ENCODE results near the gene FOXP1.

FOXP1 gene

DNA sequence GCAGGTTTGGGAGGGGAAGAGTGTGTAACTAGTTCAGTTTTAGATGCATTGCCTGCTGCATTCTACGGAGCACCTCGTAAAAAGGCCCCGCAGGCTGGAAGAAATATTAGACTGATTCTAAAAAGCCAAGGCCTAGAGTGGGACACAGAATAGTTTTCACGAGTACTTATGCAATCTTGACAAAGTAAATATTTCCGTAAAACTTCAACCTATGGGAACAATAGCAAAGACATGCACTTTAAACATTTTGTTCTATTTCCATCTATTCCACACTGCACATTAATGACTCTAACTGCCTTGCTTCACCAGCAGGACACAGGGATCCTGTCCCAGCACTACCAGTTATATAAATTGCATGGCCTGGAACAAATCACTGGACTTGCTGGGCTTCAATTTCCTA, 260.0 kb downstream of the FOXP1 start:
- no peak for TF ChIP-seq CTCF (IDR thresholded peaks at IDR 0.05; ENCODE audit: low read depth, low read length)
- no peak for DNase-seq (ENCODE audit: low read depth in 2 of 2)
- no peak overlapping the region for H3K4me3 ChIP-seq (replicated peaks in 1 of 2; ENCODE audit: low read depth in 2 of 2, low read length in 2 of 2)

DNA sequence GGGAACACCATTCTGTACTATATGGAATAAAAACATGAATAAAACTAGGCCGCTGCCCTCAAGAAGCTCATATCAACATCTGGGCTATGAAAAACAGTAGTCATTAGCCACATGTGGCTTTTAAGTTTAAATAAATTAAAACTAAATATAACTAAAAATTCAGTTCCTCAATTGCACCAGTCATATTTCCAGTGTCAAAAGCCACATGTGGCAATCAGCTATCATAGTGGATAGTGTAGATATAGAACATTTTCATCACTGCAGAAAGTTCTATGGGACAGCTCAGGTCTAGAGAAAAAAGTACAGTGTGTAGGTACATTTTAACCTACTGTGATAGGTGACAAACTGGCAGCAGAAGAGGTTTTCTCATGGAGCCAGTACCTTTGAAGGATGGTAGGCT, 261.4 kb downstream of the FOXP1 start:
- H3K4me3 ChIP-seq (replicated peaks in 1 of 2; ENCODE audit: low read depth in 2 of 2, low read length in 2 of 2) = no peak overlapping the region
- TF ChIP-seq CTCF (IDR thresholded peaks at IDR 0.05; ENCODE audit: low read depth, low read length) = no peak

DNA sequence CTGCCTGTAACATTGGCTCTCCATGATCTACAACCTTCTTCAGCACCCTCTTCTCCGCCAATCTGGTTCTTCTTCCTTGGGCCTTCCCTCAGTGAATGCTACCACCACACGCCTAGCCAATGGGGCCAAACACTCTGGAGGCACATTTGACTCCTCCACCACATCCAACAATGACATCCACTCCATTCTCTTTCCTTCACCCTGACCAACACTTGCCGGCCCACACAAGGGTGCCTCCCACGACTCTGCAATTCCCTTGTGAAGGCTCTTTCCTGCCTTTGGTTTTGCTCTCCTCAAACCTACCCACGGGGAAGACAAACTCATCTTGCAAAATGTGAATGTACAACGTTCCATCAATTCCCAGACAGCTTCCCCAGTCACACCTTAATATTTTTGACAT, 263.8 kb downstream of the FOXP1 start:
- DNase-seq (ENCODE audit: low read depth in 2 of 2) = no peak
- no peak for TF ChIP-seq CTCF (IDR thresholded peaks at IDR 0.05; ENCODE audit: low read depth, low read length)
- no peak overlapping the region for H3K4me3 ChIP-seq (replicated peaks in 1 of 2; ENCODE audit: low read depth in 2 of 2, low read length in 2 of 2)

More for the DNA sequence above, 261.4 kb downstream of the FOXP1 start:
- no peak for DNase-seq (ENCODE audit: low read depth in 2 of 2)

- DNase-seq (ENCODE audit: low read depth in 2 of 2) = no peak
- no peak for TF ChIP-seq CTCF (IDR thresholded peaks at IDR 0.05; ENCODE audit: low read depth, low read length)
- H3K4me3 ChIP-seq (replicated peaks in 1 of 2; ENCODE audit: low read depth in 2 of 2, low read length in 2 of 2) = no peak overlapping the region
These were observed 265.1 kb downstream of the FOXP1 start for GRCh38 chr3:71318458-71318827.

GRCh38 chr3:71317749-71318457, 265.6 kb downstream of the FOXP1 start:
- no peak for DNase-seq (ENCODE audit: low read depth in 2 of 2)
- no peak for TF ChIP-seq CTCF (IDR thresholded peaks at IDR 0.05; ENCODE audit: low read depth, low read length)
- no peak overlapping the region for H3K4me3 ChIP-seq (replicated peaks in 1 of 2; ENCODE audit: low read depth in 2 of 2, low read length in 2 of 2)

DNA sequence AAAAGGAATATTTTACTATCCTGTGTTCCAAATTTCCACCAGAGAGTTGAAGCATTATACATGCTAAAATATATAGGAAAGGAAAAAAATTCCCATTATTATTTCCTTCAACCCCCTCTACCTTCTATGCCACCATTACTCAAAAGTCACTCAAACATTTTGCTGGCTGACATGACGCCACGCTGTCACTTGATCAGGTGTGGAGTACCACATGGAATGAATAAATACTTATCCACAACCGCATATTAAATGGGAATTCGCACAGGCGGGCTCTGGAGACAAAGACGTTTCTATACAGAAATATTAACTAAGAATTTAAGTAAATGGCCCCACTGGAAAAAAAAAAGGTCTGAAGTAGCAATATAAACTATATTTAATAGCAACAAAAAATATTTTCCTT, 266.4 kb downstream of the FOXP1 start:
- no peak for DNase-seq (ENCODE audit: low read depth in 2 of 2)
- no peak for TF ChIP-seq CTCF (IDR thresholded peaks at IDR 0.05; ENCODE audit: low read depth, low read length)
- H3K4me3 ChIP-seq (replicated peaks in 1 of 2; ENCODE audit: low read depth in 2 of 2, low read length in 2 of 2) = no peak overlapping the region

Data from cardiac fibroblast (primary cell).